Testis (tissue), 2 donors: ENCODE data around the gene VPS36.

Experiments
- POLR2A ChIP-seq: fragments of 450-650 bp; IDR thresholded peaks from one replicate; pipeline ENCODE4 v1.6.1; 2017; ENCODE audit warnings: antibody characterized with exemption, mild to moderate bottlenecking, moderate library complexity
- TF ChIP-seq, protein P1 (sequence below), 3 experiments: fragments of 450-650 bp in 2 of 3; fragments of 200-600 bp in 1 of 3; sonication (generic) in 1 of 3; IDR thresholded peaks; one replicate each; pipeline ENCODE4 v1.5.1; 2016 to 2019; ENCODE audit warnings: antibody characterized with exemption in 3 of 3, mild to moderate bottlenecking in 2 of 3, moderate library complexity in 1 of 3

DNA sequence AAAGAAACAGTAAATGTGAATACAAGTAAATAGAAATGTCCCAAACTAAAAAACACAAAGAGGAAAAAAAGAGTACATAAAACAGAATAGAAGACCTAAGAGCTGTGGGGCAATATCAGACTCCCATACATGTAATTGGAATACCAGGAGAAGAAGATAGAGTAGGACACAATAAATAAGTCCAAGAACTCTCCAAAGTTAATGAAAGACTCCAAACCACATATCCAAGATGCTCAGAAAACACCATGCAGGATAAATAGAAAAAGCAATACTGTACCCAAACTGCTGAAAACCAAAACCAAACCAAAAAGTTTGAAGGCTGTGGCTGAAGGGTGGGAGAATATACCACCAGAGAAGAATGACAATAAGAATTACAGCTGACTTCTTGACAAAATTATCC is 62.7 kb downstream of the VPS36 start:
- TF ChIP-seq, protein P1, sequence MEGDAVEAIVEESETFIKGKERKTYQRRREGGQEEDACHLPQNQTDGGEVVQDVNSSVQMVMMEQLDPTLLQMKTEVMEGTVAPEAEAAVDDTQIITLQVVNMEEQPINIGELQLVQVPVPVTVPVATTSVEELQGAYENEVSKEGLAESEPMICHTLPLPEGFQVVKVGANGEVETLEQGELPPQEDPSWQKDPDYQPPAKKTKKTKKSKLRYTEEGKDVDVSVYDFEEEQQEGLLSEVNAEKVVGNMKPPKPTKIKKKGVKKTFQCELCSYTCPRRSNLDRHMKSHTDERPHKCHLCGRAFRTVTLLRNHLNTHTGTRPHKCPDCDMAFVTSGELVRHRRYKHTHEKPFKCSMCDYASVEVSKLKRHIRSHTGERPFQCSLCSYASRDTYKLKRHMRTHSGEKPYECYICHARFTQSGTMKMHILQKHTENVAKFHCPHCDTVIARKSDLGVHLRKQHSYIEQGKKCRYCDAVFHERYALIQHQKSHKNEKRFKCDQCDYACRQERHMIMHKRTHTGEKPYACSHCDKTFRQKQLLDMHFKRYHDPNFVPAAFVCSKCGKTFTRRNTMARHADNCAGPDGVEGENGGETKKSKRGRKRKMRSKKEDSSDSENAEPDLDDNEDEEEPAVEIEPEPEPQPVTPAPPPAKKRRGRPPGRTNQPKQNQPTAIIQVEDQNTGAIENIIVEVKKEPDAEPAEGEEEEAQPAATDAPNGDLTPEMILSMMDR (IDR thresholded peaks at IDR 0.05), result no peak
- no peak for TF ChIP-seq POLR2A
